NCI-H2107 treated with DMSO at 0.1 percent for 48 hours (cell line): ENCODE measurements around the gene N4BP2L2.

Experiments
- DNase-seq: peaks from one replicate; lab custom pipeline; 2025; ENCODE audit not compliant: unreplicated experiment; lab: John Stamatoyannopoulos, UW

Gene N4BP2L2

DNA sequence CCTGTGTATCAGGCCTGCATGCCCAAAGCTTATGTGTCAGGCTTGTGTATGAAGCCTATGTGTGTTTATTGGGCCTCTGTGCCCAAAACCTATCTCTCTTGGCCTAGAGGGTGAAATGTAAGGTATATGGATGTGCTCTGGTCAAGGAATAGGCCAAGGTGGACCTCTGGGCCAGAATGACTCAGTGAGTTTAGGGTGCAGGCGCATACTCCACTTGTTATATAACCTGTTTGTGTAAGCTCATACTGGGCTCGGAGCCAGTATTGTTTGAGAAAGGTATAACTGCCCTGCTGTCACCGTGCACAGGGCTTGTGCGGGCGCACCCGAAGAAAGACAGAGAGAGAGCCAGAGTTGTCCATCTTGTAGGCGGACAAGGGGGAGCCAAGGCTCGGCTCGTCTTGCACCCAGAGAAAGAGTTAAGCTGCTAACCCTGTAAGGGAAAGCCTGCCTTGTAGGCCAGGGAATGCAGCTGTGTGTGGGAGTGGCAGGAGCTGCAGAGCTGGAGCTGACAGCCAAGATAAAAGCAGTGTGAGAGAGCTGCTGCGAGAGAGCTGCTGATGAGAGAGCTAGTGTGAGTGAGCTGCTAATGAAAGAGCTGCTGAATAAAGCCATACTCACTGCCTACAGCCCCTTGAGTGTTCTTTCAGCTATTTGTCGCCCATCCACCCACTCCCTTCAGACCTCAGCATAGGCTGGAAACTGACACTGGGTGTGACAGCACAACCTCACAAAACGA is 67.2 kb downstream of the N4BP2L2 start:
- DNase-seq, result no peak

DNA sequence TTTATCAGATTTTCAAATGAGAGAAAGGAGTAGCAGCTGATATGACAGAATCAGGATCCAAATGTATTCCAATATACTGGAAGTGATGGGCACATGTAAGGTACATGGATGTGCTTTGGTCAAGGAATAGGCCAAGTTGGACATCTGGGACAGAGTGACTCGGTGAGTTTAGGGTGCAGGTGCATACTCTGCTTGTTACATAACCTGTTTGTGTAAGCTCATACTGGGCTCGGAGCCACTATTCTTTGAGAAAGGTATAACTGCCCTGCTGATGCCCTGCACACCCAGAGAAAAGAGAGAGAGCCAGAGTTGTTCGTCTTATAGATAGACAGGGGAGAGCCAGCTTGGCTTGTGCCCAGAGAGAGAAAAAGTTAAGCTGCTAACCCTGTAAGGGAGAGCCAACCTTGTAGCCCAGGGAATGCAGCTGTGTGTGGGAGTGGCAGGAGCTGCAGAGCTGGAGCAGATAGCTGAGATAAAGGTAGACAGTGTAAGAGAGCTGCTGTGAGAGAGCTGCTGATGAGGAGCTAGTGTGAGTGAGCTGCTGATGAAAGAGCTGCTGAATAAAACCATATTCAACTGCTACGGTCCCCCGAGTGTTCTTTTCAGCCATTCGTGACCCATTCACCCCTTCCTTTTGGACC is 70.0 kb downstream of the N4BP2L2 start:
- no peak for DNase-seq

DNA sequence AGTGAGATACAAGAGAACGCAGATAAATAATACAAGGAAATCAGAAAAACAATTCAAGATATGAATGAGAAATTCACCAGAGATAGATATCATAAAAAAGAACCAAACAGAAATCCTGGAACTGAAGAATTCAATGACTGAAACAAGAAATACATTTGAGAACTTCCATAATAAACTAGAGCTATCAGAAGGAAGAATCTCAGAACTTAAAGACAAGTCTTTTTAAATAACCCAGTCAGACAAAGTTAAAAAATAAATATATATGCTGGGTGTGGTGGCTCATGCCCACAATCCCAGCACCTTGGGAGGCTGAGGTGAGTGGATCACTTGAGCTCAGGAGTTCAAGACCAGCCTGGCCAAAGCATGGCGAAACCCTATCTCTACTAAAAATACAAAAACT is 82.0 kb downstream of the N4BP2L2 start:
- DNase-seq, result no peak

DNA sequence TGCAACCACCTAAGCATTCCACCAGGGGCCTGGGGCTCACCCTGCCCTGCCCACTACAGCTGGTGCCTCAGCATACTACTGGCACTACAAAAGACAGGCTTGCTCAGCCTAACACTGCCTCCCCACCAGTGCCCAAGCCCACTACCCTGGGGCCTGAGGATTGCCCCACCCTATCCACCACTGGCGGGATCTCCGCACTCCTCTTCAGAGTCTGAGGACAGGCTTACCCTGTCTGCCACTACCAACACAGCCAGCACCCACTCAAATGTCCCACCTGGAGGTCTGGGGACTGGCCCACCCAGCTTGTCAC is 83.0 kb downstream of the N4BP2L2 start:
- DNase-seq, result no peak

DNA sequence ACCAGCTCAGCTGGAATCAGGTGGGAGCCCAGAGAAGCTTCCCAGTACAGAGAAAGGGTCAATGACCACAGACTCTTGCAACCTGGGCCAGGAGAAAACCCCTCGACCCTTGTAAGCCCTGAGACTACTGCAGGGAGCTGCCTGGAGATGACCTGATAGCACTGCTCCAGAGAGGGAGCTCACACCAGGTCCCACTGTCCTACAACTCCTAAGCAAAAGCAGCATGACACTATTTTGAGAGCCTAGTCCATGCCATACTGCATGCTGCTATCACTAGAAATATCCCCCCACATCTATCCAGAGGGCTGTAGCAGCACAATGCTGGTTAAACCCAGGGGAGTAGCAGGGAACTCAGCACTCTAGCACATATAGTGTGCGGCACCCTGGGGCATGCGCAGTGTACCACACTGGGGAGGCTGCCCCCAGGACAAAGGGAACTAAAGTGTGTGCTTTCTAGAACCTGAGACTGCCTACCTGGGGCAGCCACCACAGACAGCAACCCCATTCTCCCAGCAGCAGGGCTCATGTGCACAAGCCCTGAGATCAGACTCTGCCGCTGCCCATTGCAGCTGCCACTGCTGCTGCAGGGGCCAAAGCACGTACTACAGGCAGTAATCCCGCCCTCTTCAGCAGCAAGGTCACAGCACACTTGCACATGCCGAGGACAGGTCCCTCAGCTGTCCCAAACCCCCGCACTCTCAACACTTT is 83.6 kb downstream of the N4BP2L2 start:
- no peak for DNase-seq

DNA sequence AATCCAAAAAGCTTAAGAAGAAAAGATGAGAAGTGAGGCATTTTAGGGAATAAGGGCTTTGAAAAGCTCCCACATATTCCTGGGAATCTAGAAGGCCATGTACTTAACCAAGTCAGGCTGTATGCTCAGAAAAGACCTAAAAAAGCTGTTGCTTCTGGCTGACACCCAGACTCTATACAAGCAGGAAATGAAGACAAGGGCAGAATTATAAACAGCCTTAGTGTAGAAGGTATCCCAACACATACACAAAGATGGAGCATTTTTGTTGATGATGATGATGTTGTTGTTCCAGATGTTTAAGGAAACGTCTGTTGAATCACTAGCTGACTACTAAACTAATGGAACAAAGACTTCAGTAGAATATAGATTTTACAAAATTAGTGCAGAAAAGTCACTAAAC is 84.6 kb downstream of the N4BP2L2 start:
- no peak for DNase-seq

DNA sequence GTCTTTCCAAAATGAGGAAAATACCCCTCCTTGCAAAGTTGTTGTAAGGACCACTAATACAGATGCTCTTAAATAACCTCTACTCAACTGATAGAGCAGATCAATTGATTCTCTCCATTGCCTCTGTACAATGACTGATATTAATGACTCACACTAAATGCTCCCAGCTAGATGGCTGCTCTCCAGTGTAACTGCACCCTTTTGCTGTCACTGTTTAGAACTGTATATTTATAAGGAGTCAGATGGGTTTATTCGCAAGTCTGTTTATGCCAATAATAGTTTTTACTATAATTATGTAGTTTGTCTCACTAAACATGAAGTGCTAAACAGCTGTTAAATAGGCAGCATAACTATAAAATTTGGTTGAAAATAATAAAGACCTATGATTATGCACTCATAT is 89.6 kb downstream of the N4BP2L2 start:
- no peak for DNase-seq

DNA sequence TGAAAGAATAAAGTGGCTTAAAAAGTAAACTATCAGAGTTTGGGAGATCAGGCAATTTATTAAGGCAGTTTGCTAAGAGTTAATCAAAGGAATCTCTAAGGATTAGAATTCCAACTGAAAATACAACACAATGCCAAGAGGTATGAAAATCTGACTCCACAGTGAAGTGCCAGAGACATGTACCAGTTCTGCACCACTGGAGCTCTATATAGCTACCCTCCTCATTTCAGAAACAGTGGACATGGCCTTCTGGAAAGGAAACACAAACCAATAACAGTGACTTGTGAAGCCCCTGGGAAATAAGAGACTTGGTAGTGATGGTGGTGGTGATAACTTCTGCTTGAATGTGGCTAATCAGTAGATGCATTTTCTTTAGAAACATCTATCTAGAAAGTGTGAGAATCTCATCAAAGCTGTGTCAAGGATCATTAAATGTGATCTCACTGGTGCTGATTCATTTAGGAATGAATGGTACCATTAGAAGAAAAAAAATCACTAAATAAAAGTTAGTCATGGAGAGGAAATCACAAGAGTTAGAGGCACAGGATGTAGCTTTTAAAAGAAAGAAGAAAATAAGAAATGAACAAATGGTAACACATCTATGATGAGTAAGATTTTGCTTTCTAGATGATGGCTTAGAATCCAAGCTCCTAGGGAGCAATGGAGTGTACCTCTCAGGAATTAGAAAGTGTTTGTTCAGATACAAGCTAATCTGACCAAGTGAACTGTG is 90.5 kb downstream of the N4BP2L2 start:
- no peak for DNase-seq

DNA sequence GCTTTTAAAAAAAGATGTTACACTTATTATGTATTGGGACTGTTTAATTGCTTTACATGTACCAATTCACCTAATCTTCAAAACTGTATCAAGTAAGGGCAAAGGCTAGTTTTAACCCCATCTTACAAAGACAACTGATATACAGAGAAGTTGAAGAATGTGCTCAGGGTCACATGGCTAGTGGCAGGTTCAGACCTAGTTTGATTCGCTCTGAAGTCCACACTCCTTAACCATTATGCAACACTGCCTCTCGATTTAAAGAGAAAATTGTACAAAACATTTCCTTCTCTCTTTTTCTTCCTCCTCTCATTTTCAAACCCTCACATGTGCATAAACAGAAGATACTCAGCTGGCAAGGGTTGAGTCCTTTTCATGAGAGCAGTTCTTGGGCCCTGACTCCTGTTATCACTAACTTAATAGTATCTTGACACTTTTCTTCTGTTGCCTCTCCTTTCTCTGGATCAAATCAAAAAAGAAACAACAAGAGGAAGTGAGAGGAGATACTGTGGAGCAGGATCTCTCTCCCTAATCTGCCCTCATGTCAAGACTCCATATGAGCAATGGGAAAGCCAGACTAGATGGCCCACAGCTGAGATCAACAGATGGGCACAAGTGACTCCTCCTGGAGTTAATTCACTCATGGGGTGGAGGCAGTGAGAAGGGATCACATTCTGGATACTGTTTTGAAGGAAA is 91.7 kb downstream of the N4BP2L2 start:
- DNase-seq, result no peak

DNA sequence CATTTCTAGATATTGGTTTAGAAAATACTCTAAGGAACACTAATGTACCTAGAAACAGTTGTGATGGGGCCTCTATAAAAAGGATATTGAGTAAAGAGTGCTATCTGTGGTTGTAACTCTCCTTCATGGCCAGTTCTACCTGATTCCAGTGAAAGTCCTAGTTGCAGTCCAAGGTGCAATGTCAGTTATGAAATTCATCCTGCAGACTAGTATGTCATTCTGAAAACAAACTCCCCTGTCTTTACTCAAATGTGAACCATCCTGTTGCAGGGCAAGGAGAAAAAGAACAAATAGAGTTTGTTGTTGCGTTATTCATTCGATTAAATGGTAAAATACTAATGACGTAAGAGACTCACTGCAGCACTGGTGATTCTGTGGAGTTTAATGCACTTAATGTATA is 92.4 kb downstream of the N4BP2L2 start:
- no peak for DNase-seq

DNA sequence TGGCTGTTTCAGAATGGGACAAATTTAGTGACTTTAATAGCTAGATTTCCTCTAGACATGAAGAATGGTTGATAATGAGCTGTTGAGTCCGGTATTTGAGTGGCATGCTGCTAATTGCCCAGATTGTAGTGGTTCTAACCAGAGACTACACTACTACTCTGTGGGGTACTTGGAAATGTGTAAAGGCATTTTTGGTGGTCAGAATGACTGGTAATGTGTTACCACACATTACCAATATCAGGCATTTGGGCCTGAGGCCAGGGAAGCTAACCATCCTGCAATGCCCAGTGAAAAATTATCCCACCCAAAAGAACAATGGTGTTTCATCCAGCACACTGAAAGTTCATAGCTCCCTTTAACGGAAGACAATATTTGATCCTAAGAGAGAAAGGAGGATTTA is 93.1 kb downstream of the N4BP2L2 start:
- no peak for DNase-seq

DNA sequence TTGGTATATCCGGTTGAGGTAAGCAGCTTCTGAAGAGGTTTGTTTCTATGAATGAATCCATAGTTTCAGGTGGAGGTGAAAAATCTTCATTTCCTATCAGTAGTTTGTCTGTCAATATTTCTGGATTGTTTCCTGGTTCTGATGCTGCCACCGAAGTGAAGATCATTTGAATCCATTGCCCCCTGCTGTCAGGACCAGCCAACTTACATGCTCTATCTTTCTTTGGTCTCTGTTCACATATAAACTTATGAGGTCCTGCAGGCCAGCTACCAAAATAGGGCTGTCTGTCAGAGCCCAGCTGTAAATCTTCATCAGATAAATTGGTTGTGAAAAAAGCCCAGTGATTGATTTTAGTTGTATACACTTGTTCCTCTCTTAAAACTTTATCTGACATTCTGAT is 95.5 kb downstream of the N4BP2L2 start:
- no peak for DNase-seq

DNA sequence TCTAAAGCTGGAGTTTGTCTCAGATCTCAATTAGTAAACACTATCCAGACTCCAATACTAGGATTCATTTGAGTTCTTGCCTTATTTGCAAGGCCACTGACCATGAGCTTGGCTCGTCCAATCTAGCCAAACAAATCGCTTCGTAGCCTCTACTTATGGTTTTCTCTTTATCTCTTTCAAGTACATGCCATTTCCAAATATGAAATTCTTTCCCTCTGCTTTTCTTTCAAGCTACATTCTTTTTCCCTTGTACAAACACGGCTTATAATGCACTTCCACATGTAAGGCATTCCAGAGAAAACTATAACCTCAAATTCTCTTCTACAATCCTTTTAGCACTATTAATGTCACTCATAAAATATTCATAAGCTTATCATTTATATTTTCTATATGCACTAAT is 99.7 kb downstream of the N4BP2L2 start:
- no peak for DNase-seq

DNA sequence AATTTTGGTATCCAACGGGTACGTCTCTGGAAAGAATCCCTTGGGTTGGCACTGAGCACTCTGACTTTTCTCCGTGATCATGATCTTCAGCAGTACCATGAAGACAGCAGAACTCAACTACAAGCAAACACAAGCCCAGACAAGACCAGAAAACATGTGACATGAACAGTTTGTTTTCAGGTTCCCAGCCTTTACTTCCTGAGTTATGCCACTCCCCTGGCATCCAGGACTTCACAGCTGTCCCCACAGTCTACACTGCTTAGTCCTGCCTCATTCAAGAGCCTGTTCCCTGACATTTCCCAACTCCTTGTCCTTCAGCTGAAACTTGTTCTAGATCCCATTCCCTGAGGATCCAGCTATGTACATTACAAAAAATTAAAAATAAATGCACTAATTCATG is 105.7 kb downstream of the N4BP2L2 start:
- DNase-seq, result no peak

DNA sequence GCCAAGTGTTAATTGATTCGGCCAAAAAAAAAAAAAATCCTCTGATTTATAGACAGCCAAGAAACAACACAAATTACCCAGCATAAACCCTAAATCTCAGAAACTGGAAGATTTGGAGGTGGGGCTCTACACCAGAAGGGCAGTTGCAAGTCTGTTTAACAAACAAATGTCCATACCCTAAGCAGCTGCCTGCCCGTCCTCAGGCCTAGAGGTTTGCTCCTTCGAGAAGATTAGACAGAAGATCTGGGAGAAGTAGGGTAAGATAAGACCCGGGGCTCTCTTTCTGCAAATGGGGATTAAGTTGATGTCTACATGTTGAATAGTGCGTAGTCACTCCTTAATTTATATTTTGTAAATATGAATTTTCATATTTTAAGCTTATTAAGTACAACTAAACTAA is 107.2 kb downstream of the N4BP2L2 start:
- no peak for DNase-seq

DNA sequence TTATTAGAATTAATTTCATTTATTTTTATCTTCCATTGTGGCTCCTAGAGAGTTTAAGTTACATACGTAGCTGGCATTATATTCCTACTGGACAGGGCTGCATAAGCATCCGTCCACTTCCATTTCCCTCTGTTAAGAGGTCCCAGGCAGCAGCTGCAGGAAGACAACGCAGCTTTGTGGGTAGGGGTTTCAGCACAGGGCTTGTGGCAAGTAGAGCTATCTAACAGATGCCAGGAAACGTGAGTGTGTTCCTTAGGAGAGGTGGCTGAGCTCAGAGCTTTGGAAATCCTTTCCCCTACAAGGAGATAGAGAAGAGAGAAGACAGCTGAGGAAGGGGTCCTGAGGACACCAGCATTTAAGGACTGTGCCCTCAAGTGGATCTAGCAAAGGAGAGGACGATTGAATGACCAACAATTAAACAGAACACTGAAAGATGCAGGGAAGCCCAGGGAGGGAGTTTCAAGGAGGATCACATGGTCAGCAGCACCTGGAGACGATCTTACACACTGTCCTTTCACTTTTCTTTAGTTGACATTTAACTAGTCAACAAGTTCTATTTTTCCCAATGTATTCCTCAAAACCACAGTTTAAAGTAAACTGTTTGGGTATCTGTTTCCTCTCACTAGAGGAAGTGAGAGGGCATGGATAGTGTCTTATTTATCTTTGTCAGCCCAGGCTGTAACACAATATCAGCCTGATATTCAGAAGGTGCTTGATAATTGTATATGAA is 108.4 kb downstream of the N4BP2L2 start:
- no peak for DNase-seq

DNA sequence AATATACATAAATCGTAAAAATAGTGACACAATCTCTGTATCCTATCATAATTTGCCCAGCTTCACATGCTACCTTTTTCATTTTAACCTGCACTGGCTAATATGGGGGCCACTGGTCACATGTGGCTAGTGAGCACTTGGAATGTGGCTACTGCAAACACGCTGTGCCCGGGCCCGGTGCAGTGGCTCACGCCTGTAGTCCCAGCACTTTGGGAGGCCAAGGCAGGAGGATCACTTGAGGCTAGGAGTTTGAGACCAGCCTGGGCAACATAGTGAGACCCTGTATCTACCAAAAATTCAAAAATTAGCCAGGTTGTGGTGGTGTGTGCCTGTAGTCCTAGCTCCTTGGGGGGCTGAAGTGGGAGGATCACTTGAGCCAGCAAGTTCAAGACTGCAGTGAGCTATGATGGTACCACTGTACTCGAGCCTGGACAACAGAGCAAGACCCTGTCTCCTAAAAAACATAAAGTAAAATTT is 109.1 kb downstream of the N4BP2L2 start:
- DNase-seq, result no peak

DNA sequence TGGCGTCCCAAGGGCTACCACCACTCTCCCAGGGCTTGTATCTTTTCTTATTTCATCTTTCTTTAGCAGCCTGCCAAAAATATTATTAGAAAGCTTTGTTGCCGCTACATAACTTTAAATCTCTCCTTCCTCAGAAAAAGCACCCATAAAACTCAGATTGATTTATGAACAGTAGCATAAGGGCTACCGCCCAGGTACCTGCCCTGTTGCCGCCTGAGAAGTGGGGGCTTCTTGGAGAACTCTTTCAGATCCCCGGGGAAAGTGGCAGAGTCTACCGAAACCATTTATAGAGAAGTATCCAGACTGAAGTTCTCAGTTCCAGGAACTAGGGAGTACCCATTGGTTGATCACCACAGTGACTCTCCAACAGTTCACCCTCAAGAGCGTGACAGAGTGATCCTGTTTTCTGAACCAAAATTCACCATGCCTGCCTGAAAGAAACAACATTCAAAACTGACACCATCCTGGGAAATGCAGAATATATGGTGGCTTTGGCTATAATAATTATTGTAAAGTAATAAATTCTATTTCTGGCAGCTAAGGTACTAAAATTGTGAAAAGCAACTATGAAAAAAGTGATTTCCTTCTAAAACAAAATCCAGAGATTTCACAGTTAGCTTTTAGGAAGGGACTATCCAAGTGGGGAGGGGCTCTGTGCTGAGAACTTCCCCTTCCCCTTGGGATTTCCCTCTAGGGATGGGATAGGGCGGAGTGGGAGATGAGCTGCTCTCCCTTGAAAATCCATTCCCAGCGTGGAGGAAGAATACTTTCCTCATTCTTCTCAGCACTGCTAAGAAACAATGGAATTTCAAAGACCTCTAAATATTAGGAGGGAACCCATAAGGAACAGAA is 109.8 kb downstream of the N4BP2L2 start:
- no peak for DNase-seq

DNA sequence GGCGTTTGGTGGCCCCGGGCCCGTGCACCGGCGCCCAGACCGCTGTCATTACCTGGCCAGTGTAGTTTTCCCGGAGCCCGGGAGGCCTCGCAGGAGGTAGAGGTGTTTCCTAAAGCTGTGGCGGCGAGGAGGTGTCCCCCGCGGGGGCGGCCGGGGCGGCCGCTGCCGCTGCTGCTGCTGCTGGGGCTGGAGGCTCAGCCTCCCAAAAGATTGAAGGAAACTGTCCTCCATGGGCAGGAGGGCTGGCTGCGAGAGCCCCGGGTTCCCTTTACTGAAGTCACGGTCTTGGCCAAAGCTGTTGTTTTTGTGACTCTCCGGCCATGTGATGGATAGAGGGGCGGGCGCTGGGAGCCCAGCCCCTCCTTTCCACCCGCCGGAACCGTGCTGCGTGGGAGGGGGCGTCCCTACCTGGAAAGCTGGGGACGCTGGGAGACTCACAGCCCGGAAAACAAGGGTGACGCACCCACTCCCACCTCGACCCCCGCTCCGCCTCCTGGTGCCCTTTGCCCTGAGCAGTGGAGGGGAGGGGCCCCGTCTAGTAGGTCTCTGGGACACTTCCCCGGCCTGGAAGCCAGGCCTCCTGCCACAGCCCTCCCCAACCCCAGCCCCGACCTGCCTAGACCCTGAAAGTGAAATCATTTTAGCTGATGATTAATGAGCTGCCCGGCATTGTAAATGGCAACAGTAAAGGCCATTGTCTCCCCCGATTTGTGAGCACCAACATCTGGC is 110.6 kb downstream of the N4BP2L2 start, which contains the start of gene N4BP2L1:
TSS of gene N4BP2L1 (minus strand) at position 279 of the 729 bp plus-strand sequence. CDS start at position 231, 48 bp downstream.
- DNase-seq, result no peak
